Sigmoid colon (tissue), 4 donors: ENCODE results near the gene IFIT5.

Source experiments
- EP300 ChIP-seq, 4 donors: sonication (generic); formaldehyde crosslinking; IDR thresholded peaks; one replicate each; pipeline ENCODE4 v1.6.1; 2017; ENCODE audit warnings: antibody characterized with exemption in 4 of 4
- POLR2A ChIP-seq, 2 donors: fragments of 450-650 bp; IDR thresholded peaks; one replicate each; pipeline ENCODE4 v1.6.1; 2016; ENCODE audit warnings: antibody characterized with exemption in 2 of 2, mild to moderate bottlenecking in 2 of 2, moderate library complexity in 2 of 2
- POLR2AphosphoS5 ChIP-seq, 4 donors: sonication (generic); formaldehyde crosslinking; IDR thresholded peaks; one replicate each; pipeline ENCODE4 v1.6.1; 2017; ENCODE audit warnings: antibody characterized with exemption in 4 of 4
- TF ChIP-seq, protein P1 (sequence below), 4 experiments: fragments of 450-650 bp in 3 of 4; fragments of 200-600 bp in 1 of 4; IDR thresholded peaks; one replicate each; pipeline ENCODE4 v1.5.1; 2016 to 2019; ENCODE audit warnings: antibody characterized with exemption in 4 of 4, mild to moderate bottlenecking in 3 of 4, moderate library complexity in 2 of 4

DNA sequence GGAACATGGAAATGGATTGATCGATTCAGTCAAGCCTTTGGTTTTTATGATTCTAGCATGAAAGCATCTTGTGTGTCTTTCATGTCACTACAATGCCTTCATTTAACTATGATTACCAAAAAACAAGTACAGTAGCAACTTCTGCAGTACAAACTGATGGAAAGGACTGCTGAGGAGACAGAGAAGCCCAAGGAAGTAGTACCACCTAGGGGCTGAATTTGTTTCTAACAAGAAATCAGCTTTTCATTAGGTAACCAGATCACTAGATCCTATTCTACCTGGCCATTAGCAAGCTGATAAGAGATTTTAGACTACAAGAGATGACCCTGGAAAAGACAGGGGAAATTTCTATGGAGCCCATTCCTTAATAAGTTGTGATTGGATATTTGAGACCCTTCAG is 25.1 kb upstream of the IFIT5 start:
- TF ChIP-seq, protein P1, sequence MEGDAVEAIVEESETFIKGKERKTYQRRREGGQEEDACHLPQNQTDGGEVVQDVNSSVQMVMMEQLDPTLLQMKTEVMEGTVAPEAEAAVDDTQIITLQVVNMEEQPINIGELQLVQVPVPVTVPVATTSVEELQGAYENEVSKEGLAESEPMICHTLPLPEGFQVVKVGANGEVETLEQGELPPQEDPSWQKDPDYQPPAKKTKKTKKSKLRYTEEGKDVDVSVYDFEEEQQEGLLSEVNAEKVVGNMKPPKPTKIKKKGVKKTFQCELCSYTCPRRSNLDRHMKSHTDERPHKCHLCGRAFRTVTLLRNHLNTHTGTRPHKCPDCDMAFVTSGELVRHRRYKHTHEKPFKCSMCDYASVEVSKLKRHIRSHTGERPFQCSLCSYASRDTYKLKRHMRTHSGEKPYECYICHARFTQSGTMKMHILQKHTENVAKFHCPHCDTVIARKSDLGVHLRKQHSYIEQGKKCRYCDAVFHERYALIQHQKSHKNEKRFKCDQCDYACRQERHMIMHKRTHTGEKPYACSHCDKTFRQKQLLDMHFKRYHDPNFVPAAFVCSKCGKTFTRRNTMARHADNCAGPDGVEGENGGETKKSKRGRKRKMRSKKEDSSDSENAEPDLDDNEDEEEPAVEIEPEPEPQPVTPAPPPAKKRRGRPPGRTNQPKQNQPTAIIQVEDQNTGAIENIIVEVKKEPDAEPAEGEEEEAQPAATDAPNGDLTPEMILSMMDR (IDR thresholded peaks at IDR 0.05), result peak in 3 of 4 experiments; percentile 32 to 44 (median 36)
- TF ChIP-seq POLR2AphosphoS5 (IDR thresholded peaks at IDR 0.05) (no peak), EP300 (IDR thresholded peaks at IDR 0.05) (no peak), POLR2A (IDR thresholded peaks at IDR 0.05) (no peak)
